Activated naive CD4-positive, alpha-beta T cell treated with anti-CD3 and anti-CD28 coated beads, Interleukin-2, amount 10 ng/mL, durations not matched to agents 7 days and 5 days (primary cell): ENCODE results near the gene HMGN2.

ENCODE experiments used
- CTCF ChIA-PET: fragments of 350-600 bp; sonication (Branson Sonifier 250); formaldehyde crosslinking; loops from one replicate; lab custom pipeline; 2021; ENCODE audit warnings: antibody characterized with exemption; lab: Charles Lee
- DNase-seq: peaks from one replicate; pipeline ENCODE4 v3.0.0-alpha.2; 2020
- H3K27ac Mint-ChIP-seq: one replicate; pipeline ENCODE4 v1.8.0; 2021; ENCODE audit warnings: mild to moderate bottlenecking, moderate library complexity, mixed read lengths
- H3K27me3 Mint-ChIP-seq: one replicate; pipeline ENCODE4 v1.8.0; 2021; ENCODE audit warnings: mild to moderate bottlenecking, mixed read lengths
- H3K36me3 Mint-ChIP-seq: one replicate; pipeline ENCODE4 v1.8.0; 2021; ENCODE audit warnings: mixed read lengths
- H3K4me1 Mint-ChIP-seq: one replicate; pipeline ENCODE4 v1.8.0; 2021; ENCODE audit warnings: mixed read lengths
- H3K4me3 Mint-ChIP-seq: one replicate; pipeline ENCODE4 v1.8.0; 2021; ENCODE audit warnings: mild to moderate bottlenecking, moderate library complexity, mixed read lengths
- H3K9me3 Mint-ChIP-seq: one replicate; pipeline ENCODE4 v1.8.0; 2021; ENCODE audit warnings: mixed read lengths

HMGN2 gene

GRCh38 chr1:26469558-26469957 is 2.7 kb upstream of the HMGN2 start:
- Mint-ChIP-seq H3K4me1 (peaks cover 42% of the 10 kb centered on the region), H3K9me3 (no peaks in the 10 kb centered on the region), H3K4me3 (no peak overlapping the region), H3K36me3 (peaks cover 59% of the 10 kb centered on the region), H3K27me3 (no peaks in the 10 kb centered on the region), H3K27ac (no peak overlapping the region)
- CTCF ChIA-PET = interaction anchor here (0.7 to 4.0 kb wide), 6 partner anchors 10 to 320 kb away, joined by 3 to 33 read pairs (median 8); no protein-coding TSS in a partner anchor
- DNase-seq = no peak

- H3K9me3 Mint-ChIP-seq = no peaks in the 10 kb centered on the region
- H3K4me1 Mint-ChIP-seq = peaks cover 50% of the 10 kb centered on the region
- H3K4me3 Mint-ChIP-seq = peak overlapping the region; percentile 93
- H3K36me3 Mint-ChIP-seq = peaks cover 53% of the 10 kb centered on the region
- CTCF ChIA-PET = interaction anchor here (0.6 to 4.0 kb wide), 10 partner anchors 11 to 627 kb away, joined by 3 to 33 read pairs (median 4); partner anchors contain the start of gene DHDDS
- no peaks in the 10 kb centered on the region for H3K27me3 Mint-ChIP-seq
- H3K27ac Mint-ChIP-seq = peak overlapping the region; percentile 99
- no peak for DNase-seq
These were observed 1.3 kb upstream of the HMGN2 start for GRCh38 chr1:26470878-26471497.

GRCh38 chr1:26471498-26472319 is 531 bp upstream of the HMGN2 start:
- no peaks in the 10 kb centered on the region for H3K27me3 Mint-ChIP-seq
- no peaks in the 10 kb centered on the region for H3K9me3 Mint-ChIP-seq
- peak overlapping the region; percentile 93 for H3K4me3 Mint-ChIP-seq
- CTCF ChIA-PET = interaction anchor here (0.7 to 4.0 kb wide), 6 partner anchors 12 to 76 kb away, joined by 3 to 33 read pairs (median 4); partner anchors contain the start of gene DHDDS
- peak; percentile 67 for DNase-seq
- peaks cover 57% of the 10 kb centered on the region for H3K36me3 Mint-ChIP-seq
- peak overlapping the region; percentile 99 for H3K27ac Mint-ChIP-seq
- H3K4me1 Mint-ChIP-seq = peaks cover 57% of the 10 kb centered on the region

GRCh38 chr1:26472901-26473845 is 933 bp downstream of the HMGN2 start:
- Mint-ChIP-seq H3K27ac (peak overlapping the region; percentile 84), H3K36me3 (peaks cover 57% of the 10 kb centered on the region), H3K4me3 (peak overlapping the region; percentile 86), H3K9me3 (no peaks in the 10 kb centered on the region), H3K4me1 (peaks cover 60% of the 10 kb centered on the region), H3K27me3 (no peaks in the 10 kb centered on the region)
- CTCF ChIA-PET = interaction anchor here (0.6 kb wide), 1 partner anchor 76 kb away, joined by 3 read pairs; no protein-coding TSS in a partner anchor
- DNase-seq = peak; percentile 96

GRCh38 chr1:26474818-26475217 is 2.6 kb downstream of the HMGN2 start:
- CTCF ChIA-PET = no interaction called here
- H3K9me3 Mint-ChIP-seq = no peaks in the 10 kb centered on the region
- H3K36me3 Mint-ChIP-seq = peaks cover 57% of the 10 kb centered on the region
- DNase-seq = no peak
- peaks cover 54% of the 10 kb centered on the region for H3K4me1 Mint-ChIP-seq
- no peaks in the 10 kb centered on the region for H3K27me3 Mint-ChIP-seq
- H3K4me3 Mint-ChIP-seq = peak overlapping the region; percentile 86
- peak overlapping the region; percentile 67 for H3K27ac Mint-ChIP-seq

- CTCF ChIA-PET = interaction anchor here (0.6 kb wide), 1 partner anchor 55 kb away, joined by 3 read pairs; no protein-coding TSS in a partner anchor
- peaks cover 42% of the 10 kb centered on the region for H3K4me1 Mint-ChIP-seq
- H3K27me3 Mint-ChIP-seq = no peaks in the 10 kb centered on the region
- DNase-seq = no peak
- H3K4me3 Mint-ChIP-seq = no peak overlapping the region
- H3K27ac Mint-ChIP-seq = peak overlapping the region; percentile 12
- peaks cover 56% of the 10 kb centered on the region for H3K36me3 Mint-ChIP-seq
- no peaks in the 10 kb centered on the region for H3K9me3 Mint-ChIP-seq
These were observed 3.7 kb downstream of the HMGN2 start for GRCh38 chr1:26475989-26476388.

- no peak for DNase-seq
- Mint-ChIP-seq H3K4me1 (peaks cover 36% of the 10 kb centered on the region), H3K27ac (peak overlapping the region; percentile 71), H3K4me3 (no peak overlapping the region), H3K9me3 (no peaks in the 10 kb centered on the region), H3K36me3 (peaks cover 60% of the 10 kb centered on the region), H3K27me3 (no peaks in the 10 kb centered on the region)
- CTCF ChIA-PET = no interaction called here
These were observed 4.7 kb downstream of the HMGN2 start for GRCh38 chr1:26476958-26477357.

- Mint-ChIP-seq H3K27ac (peak overlapping the region; percentile 71), H3K4me1 (peaks cover 36% of the 10 kb centered on the region), H3K27me3 (no peaks in the 10 kb centered on the region), H3K9me3 (no peaks in the 10 kb centered on the region), H3K36me3 (peaks cover 61% of the 10 kb centered on the region), H3K4me3 (no peak overlapping the region)
- DNase-seq = no peak
- CTCF ChIA-PET = no interaction called here
These were observed 5.4 kb downstream of the HMGN2 start for GRCh38 chr1:26477446-26478152.

- Mint-ChIP-seq H3K36me3 (peaks cover 63% of the 10 kb centered on the region), H3K27ac (no peak overlapping the region), H3K4me1 (peaks cover 34% of the 10 kb centered on the region), H3K4me3 (no peak overlapping the region), H3K27me3 (no peaks in the 10 kb centered on the region), H3K9me3 (no peaks in the 10 kb centered on the region)
- CTCF ChIA-PET = no interaction called here
- DNase-seq = no peak
These were observed 5.9 kb downstream of the HMGN2 start for GRCh38 chr1:26478159-26478558.

GRCh38 chr1:26478988-26479387 is 6.7 kb downstream of the HMGN2 start:
- H3K4me1 Mint-ChIP-seq = peaks cover 27% of the 10 kb centered on the region
- H3K27me3 Mint-ChIP-seq = no peaks in the 10 kb centered on the region
- DNase-seq = no peak
- peak overlapping the region; percentile 28 for H3K27ac Mint-ChIP-seq
- no peaks in the 10 kb centered on the region for H3K9me3 Mint-ChIP-seq
- no peak overlapping the region for H3K4me3 Mint-ChIP-seq
- CTCF ChIA-PET = no interaction called here
- peaks cover 55% of the 10 kb centered on the region for H3K36me3 Mint-ChIP-seq

GRCh38 chr1:26482921-26483320 is 10.7 kb downstream of the HMGN2 start:
- peaks cover 3% of the 10 kb centered on the region for H3K4me1 Mint-ChIP-seq
- H3K9me3 Mint-ChIP-seq = no peaks in the 10 kb centered on the region
- H3K4me3 Mint-ChIP-seq = no peak overlapping the region
- no peak for DNase-seq
- no peak overlapping the region for H3K27ac Mint-ChIP-seq
- H3K27me3 Mint-ChIP-seq = peaks cover 4% of the 10 kb centered on the region
- CTCF ChIA-PET = no interaction called here
- peaks cover 22% of the 10 kb centered on the region for H3K36me3 Mint-ChIP-seq

- no peaks in the 10 kb centered on the region for H3K4me1 Mint-ChIP-seq
- no peak overlapping the region for H3K27ac Mint-ChIP-seq
- H3K9me3 Mint-ChIP-seq = no peaks in the 10 kb centered on the region
- H3K27me3 Mint-ChIP-seq = peaks cover 4% of the 10 kb centered on the region
- CTCF ChIA-PET = no interaction called here
- DNase-seq = no peak
- H3K36me3 Mint-ChIP-seq = peaks cover 17% of the 10 kb centered on the region
- H3K4me3 Mint-ChIP-seq = no peak overlapping the region
These were observed 11.7 kb downstream of the HMGN2 start for GRCh38 chr1:26483980-26484379.

- Mint-ChIP-seq H3K9me3 (no peaks in the 10 kb centered on the region), H3K4me1 (no peaks in the 10 kb centered on the region), H3K27ac (no peak overlapping the region), H3K36me3 (no peaks in the 10 kb centered on the region), H3K27me3 (peaks cover 22% of the 10 kb centered on the region), H3K4me3 (no peak overlapping the region)
- CTCF ChIA-PET = no interaction called here
- DNase-seq = no peak
These were observed 17.9 kb downstream of the HMGN2 start for GRCh38 chr1:26490155-26490554.
